B cell (primary cell): ENCODE results near the gene GTF2IRD1. TPM values are rescaled to one million over a fixed set of nuclear protein-coding genes. Genes with fewer than 3 reads are reported as not detected.
"Not testable (repeated sequence)": the region's sequence is repeated elsewhere in the genome, so short reads cannot be mapped to it uniquely, and the experiment has no call there.

Experiments
- ATAC-seq: fragments of 200-7000 bp; cut with Tn5 transposase; one replicate; pipeline ENCODE4 v1.10.0; 2021; ENCODE audit warnings: low read depth, mild to moderate bottlenecking, moderate number of reproducible peaks, moderate library complexity
- CTCF ChIA-PET: fragments of 350-600 bp; sonication (Branson Sonifier 250); formaldehyde crosslinking; loops from one replicate; lab custom pipeline; 2021; ENCODE audit warnings: antibody characterized with exemption, inconsistent platforms; lab: Charles Lee
- POLR2A ChIA-PET: fragments of 350-600 bp; sonication (Branson Sonifier 250); formaldehyde crosslinking; loops from one replicate; lab custom pipeline; 2021; ENCODE audit warnings: antibody characterized with exemption; lab: Charles Lee
- DNase-seq: peaks from one replicate; pipeline ENCODE4 v3.0.0; 2013
- H2AFZ ChIP-seq: 2 replicates; pipeline ENCODE4 v1.6.1; 2012; ENCODE audit warnings: mild to moderate bottlenecking, low read depth, low read length; ENCODE audit not compliant: insufficient read depth, poor library complexity, severe bottlenecking
- H3K27ac ChIP-seq, 2 donors: 1 replicate in 1 of 2; 2 replicates in 1 of 2; pipeline ENCODE4 v1.5.1; 2012 to 2013; ENCODE audit warnings: low read length in 2 of 2, mild to moderate bottlenecking in 2 of 2, moderate library complexity in 1 of 2
- H3K27me3 ChIP-seq, 4 experiments: fragments of 200-600 bp in 1 of 4; sonication (generic) in 1 of 4; replicated peaks in 1 of 4; 1 replicate in 2 of 4; 2 replicates in 2 of 4; pipeline versions ENCODE4 v1.6.1 to v1.7.0; 2013 to 2016; ENCODE audit warnings: low read length in 3 of 4, mild to moderate bottlenecking in 2 of 4, mixed read lengths in 1 of 4, moderate library complexity in 1 of 4; ENCODE audit not compliant: insufficient read depth in 4 of 4, control insufficient read depth in 3 of 4; ENCODE audit errors: control extremely low read depth in 1 of 4
- H3K36me3 ChIP-seq, 2 experiments: replicated peaks in 1 of 2; 1 replicate in 1 of 2; 2 replicates in 1 of 2; pipeline versions ENCODE4 v1.6.1 to v1.7.1; 2013; ENCODE audit warnings: low read length in 1 of 2; ENCODE audit not compliant: insufficient read depth in 2 of 2, control insufficient read depth in 1 of 2; ENCODE audit errors: control extremely low read depth in 1 of 2, extremely low read depth in 1 of 2
- H3K4me1 ChIP-seq, 2 donors: fragments of 200-600 bp in 1 of 2; sonication (generic) in 1 of 2; 1 replicate in 1 of 2; 2 replicates in 1 of 2; pipeline versions ENCODE4 v1.5.1 to v1.6.1; 2013 to 2017; ENCODE audit warnings: low read length in 2 of 2; ENCODE audit not compliant: control insufficient read depth in 2 of 2, insufficient read depth in 2 of 2
- H3K4me2 ChIP-seq: replicated peaks from 2 replicates; pipeline ENCODE3; 2012; ENCODE audit warnings: mild to moderate bottlenecking, low read depth, low read length; ENCODE audit not compliant: poor library complexity, severe bottlenecking
- H3K4me3 ChIP-seq, 5 experiments: fragments of 200-600 bp in 1 of 5; sonication (generic) in 1 of 5; 1 replicate in 3 of 5; 2 replicates in 2 of 5; pipeline versions ENCODE4 v1.5.1 to v1.7.0; 2011 to 2016; ENCODE audit warnings: low read length in 4 of 5, mild to moderate bottlenecking in 4 of 5, low read depth in 2 of 5, control low read depth in 1 of 5, moderate library complexity in 1 of 5; ENCODE audit not compliant: insufficient read depth in 1 of 5; ENCODE audit errors: control extremely low read depth in 1 of 5, extremely low read depth in 1 of 5
- H3K79me2 ChIP-seq: fragments of 200-600 bp; sonication (generic); one replicate; pipeline ENCODE4 v1.6.0; 2016; ENCODE audit warnings: low read length; ENCODE audit not compliant: control insufficient read depth, insufficient read depth
- H3K9ac ChIP-seq: fragments of 200-600 bp; sonication (generic); 2 replicates; pipeline ENCODE4 v1.6.1; 2017; ENCODE audit warnings: mild to moderate bottlenecking, low read length, moderate library complexity
- H3K9me3 ChIP-seq, 3 donors: one replicate each; pipeline versions ENCODE4 v1.6.1 to v1.7.1; 2013; ENCODE audit warnings: low read length in 2 of 3; ENCODE audit not compliant: control insufficient read depth in 2 of 3, insufficient read depth in 1 of 3; ENCODE audit errors: control extremely low read depth in 1 of 3
- H4K20me1 ChIP-seq: 2 replicates; pipeline ENCODE4 v1.6.0; 2012; ENCODE audit warnings: mild to moderate bottlenecking, low read length; ENCODE audit not compliant: insufficient read depth, control insufficient read depth, poor library complexity, severe bottlenecking
- H3K27ac Mint-ChIP-seq: one replicate; pipeline ENCODE4 v1.8.0; 2021; ENCODE audit warnings: mixed read lengths
- H3K27me3 Mint-ChIP-seq: one replicate; pipeline ENCODE4 v1.8.0; 2021; ENCODE audit warnings: mixed read lengths
- H3K4me1 Mint-ChIP-seq: one replicate; pipeline ENCODE4 v1.8.0; 2021; ENCODE audit warnings: mixed read lengths
- H3K4me3 Mint-ChIP-seq: one replicate; pipeline ENCODE4 v1.8.0; 2021; ENCODE audit warnings: mixed read lengths
- H3K9me3 Mint-ChIP-seq: one replicate; pipeline ENCODE4 v1.8.0; 2022; ENCODE audit warnings: mixed read lengths; ENCODE audit not compliant: insufficient read depth
- EZH2 ChIP-seq: IDR thresholded peaks from 2 replicates; pipeline ENCODE4 v1.6.1; 2012; ENCODE audit warnings: borderline replicate concordance, low read depth, mild to moderate bottlenecking, moderate library complexity, low read length; ENCODE audit not compliant: insufficient read depth, poor library complexity, severe bottlenecking
- WGBS: methylation state at CpG from one replicate; pipeline ENCODE4 v1.1.5; 2013; ENCODE audit warnings: missing lambda C conversion rate; ENCODE audit not compliant: insufficient coverage; 5-methylcytosine and 5-hydroxymethylcytosine counted together
- intact Hi-C: fragments of 100-400 bp; cut with micrococcal nuclease; formaldehyde crosslinking; loops from one replicate; pipeline ENCODE4 v1.10.0; 2022
- polyA plus RNA-seq: library from polyadenylated mRNA; depleted of rRNA; stranded (reverse); fragments of >200 nt; gene quantifications from 2 replicates; pipeline ENCODE4 v1.2.3, GENCODE V29; 2012
- total RNA-seq, 2 donors: library from RNA; stranded (reverse); fragments of 120-200 nt in 1 of 2; gene quantifications; 1 replicate in 1 of 2; 2 replicates in 1 of 2; pipeline versions ENCODE4 v1.2.3 to v1.2.4, GENCODE V29; 2013 to 2022
- TF ChIP-seq, protein P1 (sequence below): fragments of 200-600 bp; IDR thresholded peaks from one replicate; pipeline ENCODE4 v1.8.0; 2022; ENCODE audit warnings: antibody characterized with exemption, mild to moderate bottlenecking

The GTF2IRD1 gene
- total and polyA plus RNA-seq, 2 donors (not counting 1 experiment from before 2014, with no cell fraction given) = 0.45 to 2.2 TPM

DNA sequence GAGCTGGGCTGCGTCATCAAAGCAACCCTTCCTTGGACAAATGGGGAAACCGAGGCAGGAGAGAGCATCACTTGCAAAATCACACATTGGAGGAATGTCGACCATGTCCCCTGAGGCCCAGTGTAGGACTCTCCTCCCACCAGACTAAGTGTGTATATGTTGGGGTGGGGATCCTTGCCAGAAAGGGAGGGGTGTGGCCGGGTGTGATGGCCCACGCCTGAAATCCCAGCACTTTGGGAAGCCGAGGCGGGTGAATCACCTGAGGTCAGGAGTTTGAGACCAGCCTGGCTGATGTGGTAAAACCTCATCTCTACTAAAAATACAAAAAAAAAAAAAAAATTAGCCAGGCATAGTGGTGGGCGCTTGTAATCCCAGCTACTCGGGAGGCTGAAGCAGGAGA lies 23.3 kb upstream of the GTF2IRD1 start:
- H3K27ac ChIP-seq, ATAC-seq, H3K4me3 Mint-ChIP-seq, H3K4me1 ChIP-seq, H3K27me3 ChIP-seq, H3K4me1 Mint-ChIP-seq, intact Hi-C loops, H3K4me2 ChIP-seq, H3K4me3 ChIP-seq, CTCF ChIA-PET, H3K9ac ChIP-seq, H3K9me3 ChIP-seq, H3K27ac Mint-ChIP-seq, DNase-seq, H3K9me3 Mint-ChIP-seq, H3K27me3 Mint-ChIP-seq, H3K36me3 ChIP-seq, POLR2A ChIA-PET, H2AFZ ChIP-seq, H3K79me2 ChIP-seq, H4K20me1 ChIP-seq: not testable (repeated sequence)
- WGBS = 90% methylated on average over 3 of the region's 9 CpGs

GRCh38 chr7:74430961-74431466 lies 22.7 kb upstream of the GTF2IRD1 start:
- CTCF ChIA-PET = no interaction called here
- Mint-ChIP-seq H3K27me3 (no peaks in the 10 kb centered on the region), H3K9me3 (no peaks in the 10 kb centered on the region), H3K4me1 (no peaks in the 10 kb centered on the region), H3K4me3 (no peak overlapping the region), H3K27ac (no peak overlapping the region)
- ATAC-seq (no peak), DNase-seq (no peak)
- H3K79me2 ChIP-seq = no peaks in the 10 kb centered on the region
- H4K20me1 ChIP-seq = no peaks in the 10 kb centered on the region
- H3K4me1 ChIP-seq = no peaks in the 10 kb centered on the region
- no peak overlapping the region for H3K9ac ChIP-seq
- no peak overlapping the region for H3K4me2 ChIP-seq
- H3K27ac ChIP-seq = no peak overlapping the region
- no peak overlapping the region for H2AFZ ChIP-seq
- H3K4me3 ChIP-seq = no peak overlapping the region
- no peaks in the 10 kb centered on the region for H3K9me3 ChIP-seq
- POLR2A ChIA-PET = no interaction called here
- 94% methylated on average over 7 of the region's 12 CpGs for WGBS
- no peak for TF ChIP-seq EZH2
- TF ChIP-seq, protein P1, sequence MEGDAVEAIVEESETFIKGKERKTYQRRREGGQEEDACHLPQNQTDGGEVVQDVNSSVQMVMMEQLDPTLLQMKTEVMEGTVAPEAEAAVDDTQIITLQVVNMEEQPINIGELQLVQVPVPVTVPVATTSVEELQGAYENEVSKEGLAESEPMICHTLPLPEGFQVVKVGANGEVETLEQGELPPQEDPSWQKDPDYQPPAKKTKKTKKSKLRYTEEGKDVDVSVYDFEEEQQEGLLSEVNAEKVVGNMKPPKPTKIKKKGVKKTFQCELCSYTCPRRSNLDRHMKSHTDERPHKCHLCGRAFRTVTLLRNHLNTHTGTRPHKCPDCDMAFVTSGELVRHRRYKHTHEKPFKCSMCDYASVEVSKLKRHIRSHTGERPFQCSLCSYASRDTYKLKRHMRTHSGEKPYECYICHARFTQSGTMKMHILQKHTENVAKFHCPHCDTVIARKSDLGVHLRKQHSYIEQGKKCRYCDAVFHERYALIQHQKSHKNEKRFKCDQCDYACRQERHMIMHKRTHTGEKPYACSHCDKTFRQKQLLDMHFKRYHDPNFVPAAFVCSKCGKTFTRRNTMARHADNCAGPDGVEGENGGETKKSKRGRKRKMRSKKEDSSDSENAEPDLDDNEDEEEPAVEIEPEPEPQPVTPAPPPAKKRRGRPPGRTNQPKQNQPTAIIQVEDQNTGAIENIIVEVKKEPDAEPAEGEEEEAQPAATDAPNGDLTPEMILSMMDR = no peak
- intact Hi-C loops = no loop called here
- no peaks in the 10 kb centered on the region for H3K27me3 ChIP-seq
- H3K36me3 ChIP-seq = no peaks in the 10 kb centered on the region

DNA sequence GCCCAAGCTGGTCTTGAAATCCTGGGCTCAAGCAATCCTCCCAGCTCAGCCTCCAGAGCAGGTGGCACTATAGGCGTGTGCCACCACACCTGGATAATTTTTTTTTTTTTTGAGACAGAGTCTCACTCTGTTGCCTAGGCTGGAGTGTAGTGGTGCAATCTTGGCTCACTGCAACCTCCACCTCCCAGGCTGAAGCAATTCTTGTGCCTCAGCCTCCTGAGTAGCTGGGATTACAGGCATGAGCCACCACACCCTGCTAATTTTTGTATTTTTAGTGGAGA lies 16.5 kb upstream of the GTF2IRD1 start:
- H2AFZ ChIP-seq, H4K20me1 ChIP-seq, H3K4me1 ChIP-seq, H3K27me3 Mint-ChIP-seq, H3K36me3 ChIP-seq, H3K4me2 ChIP-seq, intact Hi-C loops, H3K4me1 Mint-ChIP-seq, H3K4me3 Mint-ChIP-seq, DNase-seq, H3K4me3 ChIP-seq, H3K9me3 Mint-ChIP-seq, ATAC-seq, H3K27ac ChIP-seq, CTCF ChIA-PET, H3K27ac Mint-ChIP-seq, H3K79me2 ChIP-seq, H3K9ac ChIP-seq, POLR2A ChIA-PET: not testable (repeated sequence)
- Histone ChIP-seq H3K27me3 (peaks cover 0 to 10% (median 0%) of the 10 kb centered on the region in 4 experiments), H3K9me3 (peaks cover 0 to 14% (median 7%) of the 10 kb centered on the region in 3 donors)
- WGBS = no CpG with 5 or more reads among the region's 1 CpG
